ENCODE results near the gene ATXN7L1. TPM values are rescaled to one million over a fixed set of nuclear protein-coding genes. Genes with fewer than 3 reads are reported as not detected.

The ATXN7L1 gene
- total and polyA plus RNA-seq, 5 donors from 2014 or later: 25.8 to 78.9 (median 26.8) TPM

DNA sequence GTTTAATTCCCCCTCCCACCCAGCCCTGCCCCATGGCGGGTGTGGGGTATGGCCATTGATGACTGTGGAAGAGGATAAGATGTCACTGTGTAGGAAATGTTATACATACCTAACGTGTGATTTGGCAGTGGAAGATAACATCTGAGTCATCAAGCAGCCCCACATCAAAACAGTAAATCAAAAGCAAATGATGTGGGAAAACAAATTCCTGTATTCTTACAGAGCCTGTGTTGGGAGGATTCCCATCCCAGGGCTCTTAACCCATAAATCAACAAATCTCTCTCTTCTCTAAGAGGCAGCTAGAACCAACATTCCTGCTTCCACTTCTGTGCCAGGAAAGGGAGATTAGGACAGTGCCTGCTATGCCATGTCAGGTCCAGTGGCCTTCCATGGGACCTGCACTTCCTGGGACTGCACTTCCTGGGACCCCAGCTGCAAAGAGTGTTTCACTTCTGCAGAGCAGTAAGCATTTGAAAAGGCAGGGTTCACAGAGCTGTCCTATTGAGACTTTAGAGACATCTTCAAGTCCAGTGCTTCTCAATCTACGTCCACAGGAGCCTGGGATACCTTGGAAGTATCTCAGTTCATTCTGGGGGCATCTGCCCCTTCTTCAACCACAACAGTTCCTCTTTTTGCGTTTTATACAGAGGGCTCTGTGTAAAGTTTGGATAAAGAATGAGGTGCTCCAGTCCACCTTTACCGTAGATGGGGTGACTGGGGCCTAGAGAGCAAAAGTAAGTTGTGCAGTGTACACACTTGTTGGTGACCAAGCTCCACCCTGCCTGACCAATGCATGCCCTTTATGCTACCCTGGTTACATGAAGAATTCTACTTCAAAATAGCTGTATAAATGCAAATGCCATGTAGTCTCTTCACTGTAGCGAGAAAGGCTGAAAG lies 45.7 kb downstream of the ATXN7L1 start:
- DNase-seq (no peak), ATAC-seq (ENCODE audit: low read depth in 2 of 2) (no peak)
- Mint-ChIP-seq H3K4me1 (peaks cover 28 to 48% (median 38%) of the 10 kb centered on the region in 4 donors), H3K27me3 (no peaks in the 10 kb centered on the region), H3K36me3 (peaks cover 15% of the 10 kb centered on the region), H3K4me3 (no peak overlapping the region), H3K27ac (peak overlapping the region in 1 of 3 donors; percentile 22), H3K9me3 (no peaks in the 10 kb centered on the region)
- Histone ChIP-seq H3K4me3 (ENCODE audit: low read depth, low read length) (no peak overlapping the region), H3K27me3 (ENCODE audit: control insufficient read depth, insufficient read depth, low read length) (no peaks in the 10 kb centered on the region), H3K27ac (ENCODE audit: insufficient read depth, low read length, poor library complexity, severe bottlenecking) (no peak overlapping the region), H3K36me3 (ENCODE audit: control insufficient read depth, insufficient read depth, low read length) (peaks cover 3% of the 10 kb centered on the region), H3K4me1 (ENCODE audit: control insufficient read depth, insufficient read depth, low read length, poor library complexity, severe bottlenecking) (peaks cover 23% of the 10 kb centered on the region), H3K9me3 (ENCODE audit: control insufficient read depth in 2 of 2, low read length in 2 of 2) (no peaks in the 10 kb centered on the region)

DNA sequence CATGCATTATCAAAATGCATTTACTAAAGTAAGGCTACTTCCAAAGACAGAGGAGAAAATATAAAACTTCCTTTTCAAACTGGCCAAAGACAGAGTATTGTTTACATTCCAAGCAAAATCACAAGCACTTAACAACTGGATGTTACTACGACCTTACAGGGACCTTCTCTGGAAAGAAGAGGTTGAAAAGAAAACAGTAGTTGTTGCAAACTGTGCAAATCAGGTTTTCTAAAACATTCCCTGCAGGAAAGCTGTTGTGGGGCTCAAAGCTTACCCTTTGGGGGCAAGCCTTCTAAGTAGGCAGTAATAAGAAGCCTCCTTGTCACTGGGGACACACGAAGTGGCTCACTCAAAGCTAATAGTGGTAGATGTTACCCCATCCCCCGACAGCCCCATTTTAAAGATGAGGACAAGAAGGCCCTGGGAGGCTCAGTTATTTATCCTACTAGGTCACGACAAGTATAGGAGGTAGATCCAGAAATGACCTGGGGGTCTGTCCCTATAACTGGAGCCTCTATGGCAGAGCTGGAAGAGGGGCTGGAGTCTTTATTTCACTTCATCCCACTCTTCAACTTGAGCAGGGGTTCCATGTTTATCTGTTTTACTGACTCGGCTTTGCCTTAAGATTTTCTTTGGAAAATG lies 46.6 kb downstream of the ATXN7L1 start:
- ATAC-seq (ENCODE audit: low read depth in 2 of 2) (no peak), DNase-seq (no peak)
- peaks cover 3% of the 10 kb centered on the region for H3K36me3 ChIP-seq (ENCODE audit: control insufficient read depth, insufficient read depth, low read length)
- H3K9me3 ChIP-seq (ENCODE audit: control insufficient read depth in 2 of 2, low read length in 2 of 2): no peaks in the 10 kb centered on the region
- H3K4me3 ChIP-seq (ENCODE audit: low read depth, low read length): no peak overlapping the region
- Mint-ChIP-seq H3K27me3 (no peaks in the 10 kb centered on the region), H3K4me3 (no peak overlapping the region), H3K9me3 (peaks cover 0 to 6% (median under 1%) of the 10 kb centered on the region in 7 donors), H3K36me3 (peaks cover 21% of the 10 kb centered on the region), H3K4me1 (peaks cover 28 to 53% (median 41%) of the 10 kb centered on the region in 4 donors), H3K27ac (no peak overlapping the region)
- H3K27ac ChIP-seq (ENCODE audit: insufficient read depth, low read length, poor library complexity, severe bottlenecking): no peak overlapping the region
- H3K4me1 ChIP-seq (ENCODE audit: control insufficient read depth, insufficient read depth, low read length, poor library complexity, severe bottlenecking): peaks cover 23% of the 10 kb centered on the region
- no peaks in the 10 kb centered on the region for H3K27me3 ChIP-seq (ENCODE audit: control insufficient read depth, insufficient read depth, low read length)

DNA sequence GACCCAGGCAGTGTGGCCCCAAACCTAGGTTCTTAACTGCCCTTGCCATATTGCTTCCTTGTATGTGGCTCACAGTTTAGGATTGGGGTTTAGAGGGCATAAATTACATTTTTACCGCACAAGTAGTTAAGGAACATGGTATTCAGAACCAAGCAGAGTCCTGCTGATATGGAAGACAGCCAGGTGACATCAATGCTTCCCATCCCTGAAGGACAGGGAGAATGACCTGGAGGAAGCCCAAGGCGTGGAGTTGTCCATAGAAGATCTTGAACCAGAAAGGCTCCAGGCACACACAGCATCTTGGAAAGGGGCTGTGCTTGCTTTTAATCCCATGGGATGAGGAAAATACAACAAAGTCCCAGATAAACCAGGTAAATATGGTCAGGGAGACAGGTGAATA lies 48.3 kb downstream of the ATXN7L1 start:
- Histone ChIP-seq H3K36me3 (ENCODE audit: control insufficient read depth, insufficient read depth, low read length) (peaks cover 3% of the 10 kb centered on the region), H3K27ac (ENCODE audit: insufficient read depth, low read length, poor library complexity, severe bottlenecking) (no peak overlapping the region), H3K4me1 (ENCODE audit: control insufficient read depth, insufficient read depth, low read length, poor library complexity, severe bottlenecking) (peaks cover 26% of the 10 kb centered on the region), H3K9me3 (ENCODE audit: control insufficient read depth in 2 of 2, low read length in 2 of 2) (no peaks in the 10 kb centered on the region), H3K4me3 (ENCODE audit: low read depth, low read length) (no peak overlapping the region), H3K27me3 (ENCODE audit: control insufficient read depth, insufficient read depth, low read length) (no peaks in the 10 kb centered on the region)
- DNase-seq: no peak
- peaks cover 0 to 13% (median 5%) of the 10 kb centered on the region in 7 donors for H3K9me3 Mint-ChIP-seq
- H3K27me3 Mint-ChIP-seq: no peaks in the 10 kb centered on the region
- peaks cover 31 to 58% (median 43%) of the 10 kb centered on the region in 4 donors for H3K4me1 Mint-ChIP-seq
- no peak for ATAC-seq (ENCODE audit: low read depth in 2 of 2)
- H3K36me3 Mint-ChIP-seq: peaks cover 31% of the 10 kb centered on the region
- no peak overlapping the region for H3K4me3 Mint-ChIP-seq
- no peak overlapping the region for H3K27ac Mint-ChIP-seq

DNA sequence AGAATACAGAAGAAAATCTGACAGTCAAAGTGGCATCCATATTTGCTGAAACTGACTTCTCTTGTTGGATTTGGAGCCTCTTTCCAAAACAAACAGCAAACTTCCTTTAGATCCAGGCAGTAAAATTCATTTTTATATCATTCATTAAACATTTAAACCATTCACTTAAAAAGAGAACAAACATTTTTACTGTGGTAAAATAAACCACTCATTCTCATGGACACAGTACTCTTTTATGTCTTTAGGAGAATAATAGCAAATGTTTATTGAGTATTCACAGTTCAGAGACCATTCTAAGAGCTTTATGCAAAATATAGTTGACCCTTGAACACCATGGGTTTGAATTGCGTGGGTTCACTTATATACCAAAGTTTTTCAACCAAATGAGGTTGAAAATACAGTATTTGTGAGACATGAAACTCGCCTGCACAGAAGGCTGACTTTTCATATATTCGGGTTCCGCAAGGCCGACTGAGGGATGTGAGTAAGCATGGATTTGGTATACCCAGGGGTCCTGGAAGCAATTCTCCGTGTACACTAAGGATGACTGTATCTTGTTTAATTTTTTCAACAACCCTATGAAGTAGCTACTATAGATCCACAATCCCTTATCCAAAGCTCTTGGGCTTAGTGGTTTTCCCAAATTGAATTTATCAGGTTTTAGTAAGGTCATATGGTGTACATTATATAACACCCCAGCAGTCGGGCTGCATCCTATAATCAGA lies 49.1 kb downstream of the ATXN7L1 start:
- ATAC-seq (ENCODE audit: low read depth in 2 of 2) (no peak), DNase-seq (no peak)
- Mint-ChIP-seq H3K36me3 (peaks cover 31% of the 10 kb centered on the region), H3K27ac (peak overlapping the region in 1 of 3 donors; percentile 3), H3K4me3 (no peak overlapping the region), H3K4me1 (peaks cover 31 to 57% (median 42%) of the 10 kb centered on the region in 4 donors), H3K27me3 (no peaks in the 10 kb centered on the region), H3K9me3 (peaks cover 0 to 13% (median 5%) of the 10 kb centered on the region in 7 donors)
- H3K27ac ChIP-seq (ENCODE audit: insufficient read depth, low read length, poor library complexity, severe bottlenecking): no peak overlapping the region
- no peak overlapping the region for H3K4me3 ChIP-seq (ENCODE audit: low read depth, low read length)
- peaks cover 27% of the 10 kb centered on the region for H3K4me1 ChIP-seq (ENCODE audit: control insufficient read depth, insufficient read depth, low read length, poor library complexity, severe bottlenecking)
- H3K36me3 ChIP-seq (ENCODE audit: control insufficient read depth, insufficient read depth, low read length): peaks cover 3% of the 10 kb centered on the region
- H3K27me3 ChIP-seq (ENCODE audit: control insufficient read depth, insufficient read depth, low read length): no peaks in the 10 kb centered on the region
- no peaks in the 10 kb centered on the region for H3K9me3 ChIP-seq (ENCODE audit: control insufficient read depth in 2 of 2, low read length in 2 of 2)

DNA sequence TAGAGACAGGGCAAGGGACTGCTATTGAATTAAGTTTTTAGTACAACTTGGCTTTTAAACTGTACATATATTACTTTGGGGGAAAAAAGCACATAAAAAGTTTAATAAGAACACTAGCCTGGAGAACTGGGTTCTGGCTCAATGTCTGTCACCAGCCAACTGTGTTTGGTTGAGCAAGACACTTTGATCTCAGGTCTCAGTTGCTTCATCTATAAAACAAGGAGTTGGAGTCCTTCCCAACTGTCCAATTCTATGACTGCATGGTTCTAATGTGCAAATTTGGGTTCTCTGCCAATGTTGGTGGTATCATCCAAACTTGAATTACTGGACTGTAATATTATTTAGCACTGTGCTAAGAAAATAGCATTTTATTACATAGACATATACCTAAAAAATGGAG lies 50.3 kb downstream of the ATXN7L1 start:
- no peaks in the 10 kb centered on the region for H3K9me3 ChIP-seq (ENCODE audit: control insufficient read depth in 2 of 2, low read length in 2 of 2)
- Mint-ChIP-seq H3K9me3 (peaks cover 0 to 13% (median 5%) of the 10 kb centered on the region in 7 donors), H3K27me3 (no peaks in the 10 kb centered on the region), H3K4me3 (no peak overlapping the region), H3K27ac (peak overlapping the region in 1 of 3 donors; percentile 1), H3K36me3 (peaks cover 39% of the 10 kb centered on the region), H3K4me1 (peaks cover 30 to 56% (median 41%) of the 10 kb centered on the region in 4 donors)
- no peak overlapping the region for H3K4me3 ChIP-seq (ENCODE audit: low read depth, low read length)
- H3K4me1 ChIP-seq (ENCODE audit: control insufficient read depth, insufficient read depth, low read length, poor library complexity, severe bottlenecking): peaks cover 19% of the 10 kb centered on the region
- DNase-seq: no peak
- no peak for ATAC-seq (ENCODE audit: low read depth in 2 of 2)
- H3K27me3 ChIP-seq (ENCODE audit: control insufficient read depth, insufficient read depth, low read length): no peaks in the 10 kb centered on the region
- no peak overlapping the region for H3K27ac ChIP-seq (ENCODE audit: insufficient read depth, low read length, poor library complexity, severe bottlenecking)
- H3K36me3 ChIP-seq (ENCODE audit: control insufficient read depth, insufficient read depth, low read length): peaks cover 3% of the 10 kb centered on the region

DNA sequence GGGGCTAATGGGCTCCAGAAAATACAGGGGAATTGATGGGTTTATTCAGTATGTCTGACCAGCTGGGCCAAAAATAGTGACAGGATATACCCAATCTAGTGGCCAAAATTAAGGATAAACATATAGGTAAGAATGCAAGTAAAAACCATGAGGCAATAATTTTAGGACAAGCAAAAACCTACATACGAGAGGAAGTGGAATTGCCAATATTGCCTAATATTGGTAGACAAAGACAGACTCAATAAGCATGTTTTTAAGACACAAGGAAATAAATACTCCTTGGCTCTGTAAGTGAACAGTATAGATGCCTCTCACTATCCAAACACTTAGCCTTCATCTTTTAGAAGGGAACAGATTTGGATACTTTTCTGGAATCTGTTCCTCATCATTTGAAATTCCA lies 51.0 kb downstream of the ATXN7L1 start:
- peak overlapping the region in 1 of 4 donors; percentile 10 for H3K4me3 Mint-ChIP-seq
- ATAC-seq (ENCODE audit: low read depth in 2 of 2) (no peak), DNase-seq (no peak)
- H3K4me1 ChIP-seq (ENCODE audit: control insufficient read depth, insufficient read depth, low read length, poor library complexity, severe bottlenecking): peaks cover 14% of the 10 kb centered on the region
- H3K27me3 ChIP-seq (ENCODE audit: control insufficient read depth, insufficient read depth, low read length): no peaks in the 10 kb centered on the region
- H3K27ac Mint-ChIP-seq: no peak overlapping the region
- peaks cover 31 to 56% (median 43%) of the 10 kb centered on the region in 4 donors for H3K4me1 Mint-ChIP-seq
- peaks cover 0 to 13% (median 5%) of the 10 kb centered on the region in 7 donors for H3K9me3 Mint-ChIP-seq
- peaks cover 43% of the 10 kb centered on the region for H3K36me3 Mint-ChIP-seq
- H3K36me3 ChIP-seq (ENCODE audit: control insufficient read depth, insufficient read depth, low read length): peaks cover 3% of the 10 kb centered on the region
- H3K9me3 ChIP-seq (ENCODE audit: control insufficient read depth in 2 of 2, low read length in 2 of 2): no peaks in the 10 kb centered on the region
- H3K27me3 Mint-ChIP-seq: no peaks in the 10 kb centered on the region
- no peak overlapping the region for H3K4me3 ChIP-seq (ENCODE audit: low read depth, low read length)
- no peak overlapping the region for H3K27ac ChIP-seq (ENCODE audit: insufficient read depth, low read length, poor library complexity, severe bottlenecking)

DNA sequence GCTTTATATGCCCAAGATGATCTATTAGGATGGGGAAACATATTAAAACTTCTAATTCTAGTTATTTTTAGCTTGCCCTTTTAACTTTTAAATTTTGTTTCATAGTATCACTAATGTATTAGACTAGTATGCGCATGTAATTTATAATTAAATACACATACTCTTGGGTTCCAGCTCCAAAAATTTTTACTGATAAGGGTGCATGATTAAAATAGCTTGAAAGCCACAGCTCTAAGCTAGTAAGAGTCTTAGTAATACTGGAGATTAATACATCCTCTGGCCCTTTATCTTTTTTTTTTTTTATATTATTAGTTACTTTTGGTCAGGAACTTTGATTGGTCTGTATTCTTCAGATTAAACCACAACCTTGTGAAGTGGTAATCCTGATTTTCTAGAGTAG lies 53.6 kb downstream of the ATXN7L1 start:
- Mint-ChIP-seq H3K4me3 (no peak overlapping the region), H3K27ac (peak overlapping the region in 1 of 3 donors; percentile 46), H3K4me1 (peaks cover 28 to 56% (median 43%) of the 10 kb centered on the region in 4 donors), H3K9me3 (peaks cover 0 to 13% (median 5%) of the 10 kb centered on the region in 7 donors), H3K36me3 (peaks cover 48% of the 10 kb centered on the region), H3K27me3 (no peaks in the 10 kb centered on the region)
- H3K27ac ChIP-seq (ENCODE audit: insufficient read depth, low read length, poor library complexity, severe bottlenecking): no peak overlapping the region
- ATAC-seq (ENCODE audit: low read depth in 2 of 2) (no peak), DNase-seq (no peak)
- peaks cover 14% of the 10 kb centered on the region for H3K4me1 ChIP-seq (ENCODE audit: control insufficient read depth, insufficient read depth, low read length, poor library complexity, severe bottlenecking)
- no peaks in the 10 kb centered on the region for H3K9me3 ChIP-seq (ENCODE audit: control insufficient read depth in 2 of 2, low read length in 2 of 2)
- H3K4me3 ChIP-seq (ENCODE audit: low read depth, low read length): no peak overlapping the region
- peaks cover 3% of the 10 kb centered on the region for H3K36me3 ChIP-seq (ENCODE audit: control insufficient read depth, insufficient read depth, low read length)
- H3K27me3 ChIP-seq (ENCODE audit: control insufficient read depth, insufficient read depth, low read length): no peaks in the 10 kb centered on the region

Measured in CD4-positive, CD25-positive, alpha-beta regulatory T cell (primary cell).